IPS-15b (cell line): ENCODE data around the gene POLR1A.

Experiments
- H3K27me3 ChIP-seq: one replicate; pipeline ENCODE4 v1.6.1; 2013; ENCODE audit warnings: low read length; ENCODE audit not compliant: control insufficient read depth, insufficient read depth
- H3K36me3 ChIP-seq: one replicate; pipeline ENCODE4 v1.6.1; 2013; ENCODE audit warnings: low read length; ENCODE audit not compliant: control insufficient read depth, insufficient read depth
- H3K4me1 ChIP-seq: one replicate; pipeline ENCODE4 v1.6.1; 2013; ENCODE audit warnings: mild to moderate bottlenecking, low read length; ENCODE audit not compliant: control insufficient read depth, insufficient read depth
- H3K4me3 ChIP-seq: one replicate; pipeline ENCODE4 v1.5.1; 2013; ENCODE audit warnings: low read depth, low read length
- H3K9ac ChIP-seq: one replicate; pipeline ENCODE4 v1.6.1; 2013; ENCODE audit warnings: low read depth, mild to moderate bottlenecking, low read length
- H3K9me3 ChIP-seq: one replicate; pipeline ENCODE4 v1.6.1; 2013; ENCODE audit warnings: mild to moderate bottlenecking, low read length; ENCODE audit not compliant: control insufficient read depth, insufficient read depth

Gene POLR1A

GRCh38 chr2:86053166-86053565 is 52.5 kb downstream of the POLR1A start:
- peaks cover 27% of the 10 kb centered on the region for H3K36me3 ChIP-seq
- H3K4me1 ChIP-seq, result no peaks in the 10 kb centered on the region

GRCh38 chr2:86052676-86053075 is 53.0 kb downstream of the POLR1A start:
- no peak overlapping the region for H3K9ac ChIP-seq
- H3K36me3 ChIP-seq, result peaks cover 27% of the 10 kb centered on the region
- no peaks in the 10 kb centered on the region for H3K9me3 ChIP-seq
- no peak overlapping the region for H3K4me3 ChIP-seq
- H3K27me3 ChIP-seq, result no peaks in the 10 kb centered on the region
- no peaks in the 10 kb centered on the region for H3K4me1 ChIP-seq

More at GRCh38 chr2:86053166-86053565, 52.5 kb downstream of the POLR1A start:
- Histone ChIP-seq H3K9ac (no peak overlapping the region), H3K27me3 (no peaks in the 10 kb centered on the region), H3K4me3 (no peak overlapping the region), H3K9me3 (no peaks in the 10 kb centered on the region)

- no peaks in the 10 kb centered on the region for H3K4me1 ChIP-seq
- H3K9me3 ChIP-seq, result no peaks in the 10 kb centered on the region
- H3K36me3 ChIP-seq, result peaks cover 29% of the 10 kb centered on the region
- H3K4me3 ChIP-seq, result no peak overlapping the region
- no peak overlapping the region for H3K9ac ChIP-seq
- H3K27me3 ChIP-seq, result no peaks in the 10 kb centered on the region
Observed at GRCh38 chr2:86052265-86052664, 53.4 kb downstream of the POLR1A start.

- Histone ChIP-seq H3K9me3 (no peaks in the 10 kb centered on the region), H3K4me1 (no peaks in the 10 kb centered on the region), H3K36me3 (peaks cover 43% of the 10 kb centered on the region), H3K4me3 (no peak overlapping the region), H3K9ac (no peak overlapping the region), H3K27me3 (no peaks in the 10 kb centered on the region)
Observed at GRCh38 chr2:86050301-86050700, 55.4 kb downstream of the POLR1A start.

- peaks cover 47% of the 10 kb centered on the region for H3K36me3 ChIP-seq
Observed at GRCh38 chr2:86049529-86049928, 56.2 kb downstream of the POLR1A start.

GRCh38 chr2:86048888-86049287 is 56.8 kb downstream of the POLR1A start:
- H3K9me3 ChIP-seq, result no peaks in the 10 kb centered on the region
- no peak overlapping the region for H3K4me3 ChIP-seq
- H3K9ac ChIP-seq, result no peak overlapping the region
- peaks cover 51% of the 10 kb centered on the region for H3K36me3 ChIP-seq
- no peaks in the 10 kb centered on the region for H3K27me3 ChIP-seq
- no peaks in the 10 kb centered on the region for H3K4me1 ChIP-seq

More at GRCh38 chr2:86049529-86049928, 56.2 kb downstream of the POLR1A start:
- H3K27me3 ChIP-seq, result no peaks in the 10 kb centered on the region
- no peak overlapping the region for H3K4me3 ChIP-seq
- H3K9ac ChIP-seq, result no peak overlapping the region
- H3K9me3 ChIP-seq, result no peaks in the 10 kb centered on the region
- H3K4me1 ChIP-seq, result no peaks in the 10 kb centered on the region

- Histone ChIP-seq H3K9me3 (no peaks in the 10 kb centered on the region), H3K27me3 (no peaks in the 10 kb centered on the region), H3K36me3 (peaks cover 49% of the 10 kb centered on the region), H3K4me1 (no peaks in the 10 kb centered on the region), H3K9ac (no peak overlapping the region), H3K4me3 (no peak overlapping the region)
Observed at GRCh38 chr2:86048383-86048701, 57.3 kb downstream of the POLR1A start.

GRCh38 chr2:86047575-86048382 is 57.9 kb downstream of the POLR1A start:
- no peaks in the 10 kb centered on the region for H3K4me1 ChIP-seq
- H3K4me3 ChIP-seq, result no peak overlapping the region
- H3K27me3 ChIP-seq, result no peaks in the 10 kb centered on the region

GRCh38 chr2:86045541-86045940 is 60.1 kb downstream of the POLR1A start:
- no peak overlapping the region for H3K9ac ChIP-seq
- H3K36me3 ChIP-seq, result peaks cover 55% of the 10 kb centered on the region
- no peaks in the 10 kb centered on the region for H3K4me1 ChIP-seq
- H3K9me3 ChIP-seq, result no peaks in the 10 kb centered on the region
- H3K27me3 ChIP-seq, result no peaks in the 10 kb centered on the region
- no peak overlapping the region for H3K4me3 ChIP-seq

More at GRCh38 chr2:86047575-86048382, 57.9 kb downstream of the POLR1A start:
- Histone ChIP-seq H3K9me3 (no peaks in the 10 kb centered on the region), H3K36me3 (peaks cover 52% of the 10 kb centered on the region), H3K9ac (no peak overlapping the region)

- Histone ChIP-seq H3K4me1 (no peaks in the 10 kb centered on the region), H3K27me3 (no peaks in the 10 kb centered on the region), H3K9ac (no peak overlapping the region), H3K36me3 (peaks cover 64% of the 10 kb centered on the region), H3K4me3 (no peak overlapping the region), H3K9me3 (no peaks in the 10 kb centered on the region)
Observed at GRCh38 chr2:86044614-86045013, 61.1 kb downstream of the POLR1A start.

- H3K4me1 ChIP-seq, result no peaks in the 10 kb centered on the region
- H3K4me3 ChIP-seq, result no peak overlapping the region
- no peak overlapping the region for H3K9ac ChIP-seq
- H3K9me3 ChIP-seq, result no peaks in the 10 kb centered on the region
- H3K36me3 ChIP-seq, result peaks cover 69% of the 10 kb centered on the region
- no peaks in the 10 kb centered on the region for H3K27me3 ChIP-seq
Observed at GRCh38 chr2:86044045-86044444, 61.6 kb downstream of the POLR1A start.
